PC-3 (cell line): ENCODE data around the gene FBXL19. TPM values are rescaled to one million over a fixed set of nuclear protein-coding genes. Genes with fewer than 3 reads are reported as not detected.

Experiments
- ATAC-seq: fragments of 200-7000 bp; cut with Tn5 transposase; 2 replicates; pipeline ENCODE4 v1.9.1; 2020; ENCODE audit warnings: mild to moderate bottlenecking, moderate library complexity
- BruUV-seq: library from RNA; stranded (reverse); fragments of 400-500 nt; replicated peaks from 2 replicates; lab custom pipeline; 2021; lab: Mats Ljungman, UMichigan
- CTCF ChIA-PET: fragments of 300-600 bp; sonication (Branson Sonifier 250); formaldehyde crosslinking; loops from one replicate; lab custom pipeline; 2022; ENCODE audit warnings: antibody characterized with exemption; lab: Charles Lee
- POLR2A ChIA-PET: fragments of 300-600 bp; sonication (Branson Sonifier 250); formaldehyde crosslinking; loops from one replicate; lab custom pipeline; 2022; ENCODE audit warnings: antibody characterized with exemption; ENCODE audit not compliant: unreplicated experiment; lab: Charles Lee
- DNase-seq: peaks from one replicate; pipeline ENCODE4 v3.0.0-alpha.2; 2015
- H2AFZ ChIP-seq: fragments of 300-600 bp; sonication (generic); 2 replicates; pipeline ENCODE4 v1.6.0; 2016; ENCODE audit warnings: antibody characterized with exemption, low read length
- H3F3A ChIP-seq: fragments of 300-600 bp; sonication (generic); one replicate; pipeline ENCODE4 v1.6.0; 2017; ENCODE audit warnings: antibody characterized with exemption, low read length, control low read depth, mild to moderate bottlenecking; ENCODE audit not compliant: unreplicated experiment
- H3K27ac ChIP-seq: fragments of 300-600 bp; sonication (generic); 2 replicates; pipeline ENCODE4 v1.5.1; 2016; ENCODE audit warnings: mild to moderate bottlenecking, low read length
- H3K27me3 ChIP-seq: fragments of 300-600 bp; sonication (generic); 2 replicates; pipeline ENCODE4 v1.6.1; 2016; ENCODE audit warnings: low read length, mixed read lengths
- H3K36me3 ChIP-seq: fragments of 300-600 bp; sonication (generic); 2 replicates; pipeline ENCODE4 v1.6.1; 2016; ENCODE audit warnings: low read depth, mixed run types, low read length, mixed read lengths
- H3K4me1 ChIP-seq: fragments of 300-600 bp; sonication (generic); 2 replicates; pipeline ENCODE4 v1.5.1; 2016; ENCODE audit warnings: low read length; ENCODE audit not compliant: insufficient read depth
- H3K4me2 ChIP-seq: fragments of 300-600 bp; sonication (generic); 2 replicates; pipeline ENCODE4 v1.6.0; 2016; ENCODE audit warnings: low read length
- H3K4me3 ChIP-seq: fragments of 300-600 bp; sonication (generic); 2 replicates; pipeline ENCODE4 v1.5.1; 2016; ENCODE audit warnings: mild to moderate bottlenecking, low read length, mixed read lengths
- H3K79me2 ChIP-seq: fragments of 300-600 bp; sonication (generic); 2 replicates; pipeline ENCODE4 v1.6.1; 2017; ENCODE audit warnings: low read length, mixed read lengths
- H3K9ac ChIP-seq: fragments of 300-600 bp; sonication (generic); 2 replicates; pipeline ENCODE4 v1.6.0; 2016; ENCODE audit warnings: mild to moderate bottlenecking, low read length
- H3K9me2 ChIP-seq: fragments of 300-600 bp; sonication (generic); replicated peaks from 2 replicates; pipeline ENCODE4 v1.6.1; 2016; ENCODE audit warnings: mixed run types, low read length, mixed read lengths
- H3K9me3 ChIP-seq: fragments of 300-600 bp; sonication (generic); 2 replicates; pipeline ENCODE4 v1.6.1; 2016; ENCODE audit warnings: low read length, mixed read lengths
- H4K20me1 ChIP-seq: fragments of 300-600 bp; sonication (generic); 2 replicates; pipeline ENCODE4 v1.6.1; 2016; ENCODE audit warnings: low read length, mixed read lengths
- CTCF ChIP-seq: fragments of 300-600 bp; sonication (generic); conservative IDR thresholded peaks from 2 replicates; pipeline ENCODE4 v1.5.1; 2017; ENCODE audit warnings: antibody characterized with exemption, low read depth, mild to moderate bottlenecking, low read length
- EZH2 ChIP-seq: fragments of 300-600 bp; sonication (generic); IDR thresholded peaks from one replicate; pipeline ENCODE4 v1.6.1; 2017; ENCODE audit warnings: antibody characterized with exemption, mild to moderate bottlenecking, low read length; ENCODE audit not compliant: unreplicated experiment
- EZH2phosphoT487 ChIP-seq: fragments of 300-600 bp; sonication (generic); IDR thresholded peaks from 2 replicates; pipeline ENCODE4 v1.6.1; 2018; ENCODE audit warnings: mild to moderate bottlenecking, antibody characterized with exemption, low read length, borderline replicate concordance
- intact Hi-C: fragments of 100-400 bp; cut with micrococcal nuclease; formaldehyde crosslinking; loops from 2 replicates; pipeline ENCODE4 v1.9.0; 2023
- total RNA-seq: library from RNA; depleted of rRNA; stranded (reverse); fragments of >200 nt; gene quantifications from 2 replicates; pipeline ENCODE4 v1.2.3, GENCODE V29; 2014

FBXL19 gene
- total RNA-seq, 1 experiment from 2014 or later, result 36.2 TPM

GRCh38 chr16:30918614-30919013, 4.8 kb upstream of the FBXL19 start:
- POLR2A ChIA-PET, result no interaction called here
- CTCF ChIA-PET, result no interaction called here
- no peaks in the 10 kb centered on the region for H4K20me1 ChIP-seq
- H3K4me1 ChIP-seq, result peaks cover 7% of the 10 kb centered on the region
- no peaks in the 10 kb centered on the region for H3F3A ChIP-seq
- no peak overlapping the region for H3K4me2 ChIP-seq
- H3K9me3 ChIP-seq, result no peaks in the 10 kb centered on the region
- TF ChIP-seq EZH2 (no peak), EZH2phosphoT487 (no peak), CTCF (no peak)
- H3K4me3 ChIP-seq, result no peak overlapping the region
- BruUV-seq, result no TSS peak
- H3K9me2 ChIP-seq, result no peaks in the 10 kb centered on the region
- no peaks in the 10 kb centered on the region for H3K27me3 ChIP-seq
- ATAC-seq (no peak), DNase-seq (no peak)
- intact Hi-C loops, result no loop called here
- H3K79me2 ChIP-seq, result no peaks in the 10 kb centered on the region
- H2AFZ ChIP-seq, result no peak overlapping the region
- H3K36me3 ChIP-seq, result no peaks in the 10 kb centered on the region; the same call in 1 of the 2 replicates
- no peak overlapping the region for H3K27ac ChIP-seq
- H3K9ac ChIP-seq, result no peak overlapping the region

GRCh38 chr16:30920891-30921290, 2.5 kb upstream of the FBXL19 start:
- ChIA-PET POLR2A (no interaction called here), CTCF (no interaction called here)
- ATAC-seq, result no peak
- Histone ChIP-seq H4K20me1 (no peaks in the 10 kb centered on the region), H3K79me2 (peaks cover 6% of the 10 kb centered on the region), H3K27ac (no peak overlapping the region), H3K9me3 (no peaks in the 10 kb centered on the region), H3F3A (no peaks in the 10 kb centered on the region), H3K4me3 (no peak overlapping the region), H3K4me1 (peaks cover 7% of the 10 kb centered on the region), H3K4me2 (no peak overlapping the region), H2AFZ (no peak overlapping the region), H3K27me3 (no peaks in the 10 kb centered on the region), H3K36me3 (no peaks in the 10 kb centered on the region; the same call in 1 of the 2 replicates), H3K9me2 (no peaks in the 10 kb centered on the region), H3K9ac (no peak overlapping the region)
- DNase-seq, result no peak
- intact Hi-C loops, result no loop called here
- BruUV-seq, result no TSS peak
- no peak for TF ChIP-seq EZH2
- no peak for TF ChIP-seq CTCF
- TF ChIP-seq EZH2phosphoT487, result no peak

GRCh38 chr16:30921459-30921747, 2.0 kb upstream of the FBXL19 start:
- DNase-seq (no peak), ATAC-seq (no peak)
- Histone ChIP-seq H3K4me3 (peak overlapping the region; percentile 78; the same call in 1 of the 2 replicates), H3K9me2 (no peaks in the 10 kb centered on the region), H3K9me3 (no peaks in the 10 kb centered on the region), H3K36me3 (no peaks in the 10 kb centered on the region; the same call in 1 of the 2 replicates), H3K27ac (no peak overlapping the region), H3K9ac (no peak overlapping the region), H3K27me3 (no peaks in the 10 kb centered on the region), H3K4me1 (peaks cover 7% of the 10 kb centered on the region), H4K20me1 (no peaks in the 10 kb centered on the region), H2AFZ (peak overlapping the region; percentile 96), H3K4me2 (peak overlapping the region; percentile 96), H3F3A (no peaks in the 10 kb centered on the region), H3K79me2 (peaks cover 6% of the 10 kb centered on the region)
- TF ChIP-seq EZH2phosphoT487 (no peak), CTCF (no peak), EZH2 (no peak)
- ChIA-PET POLR2A (no interaction called here), CTCF (no interaction called here)
- intact Hi-C loops, result no loop called here
- no TSS peak for BruUV-seq
